ENCODE results near the gene UGT1A8.
"Not testable (repeated sequence)": the region's sequence is repeated elsewhere in the genome, so short reads cannot be mapped to it uniquely, and the experiment has no call there.

Gene UGT1A8

DNA sequence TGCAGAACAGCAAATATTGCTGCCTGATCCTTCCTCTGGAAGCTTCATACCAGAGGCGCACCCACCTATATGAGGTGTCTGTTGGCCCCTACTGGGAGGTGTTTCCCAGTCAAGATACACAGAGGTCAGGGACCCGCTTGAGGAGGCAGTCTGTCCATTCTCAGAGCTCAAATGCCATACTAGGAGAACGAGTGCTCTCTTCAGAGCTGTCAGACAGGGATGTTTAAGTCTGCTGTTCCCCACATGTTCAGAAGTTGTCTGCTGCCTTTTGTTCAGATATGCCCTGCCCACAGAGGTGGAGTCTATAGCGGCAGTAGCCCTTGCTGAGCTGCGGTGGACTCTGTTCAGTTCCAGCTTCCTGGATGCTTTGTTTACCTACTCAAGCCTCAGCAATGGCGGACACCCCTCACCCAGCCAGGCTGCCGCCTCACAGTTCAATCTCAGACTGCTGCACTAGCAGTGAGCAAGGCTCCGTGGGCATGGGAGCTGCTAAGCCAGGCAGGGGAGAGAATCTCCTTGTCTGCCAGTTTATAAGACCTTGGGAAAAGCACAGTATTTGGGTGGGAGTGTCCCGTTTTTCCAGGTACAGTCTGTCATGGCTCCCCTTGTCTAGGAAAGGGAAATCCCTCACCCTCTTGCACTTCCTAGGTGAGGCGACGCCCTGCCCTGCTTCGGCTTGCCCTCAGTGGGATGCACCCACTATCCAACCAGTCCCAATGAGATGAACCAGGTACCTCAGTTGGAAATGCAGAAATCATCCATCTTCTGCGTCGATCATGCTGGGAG lies 119.6 kb downstream of the UGT1A8 start:
- FAIRE-seq, result not testable (repeated sequence)

DNA sequence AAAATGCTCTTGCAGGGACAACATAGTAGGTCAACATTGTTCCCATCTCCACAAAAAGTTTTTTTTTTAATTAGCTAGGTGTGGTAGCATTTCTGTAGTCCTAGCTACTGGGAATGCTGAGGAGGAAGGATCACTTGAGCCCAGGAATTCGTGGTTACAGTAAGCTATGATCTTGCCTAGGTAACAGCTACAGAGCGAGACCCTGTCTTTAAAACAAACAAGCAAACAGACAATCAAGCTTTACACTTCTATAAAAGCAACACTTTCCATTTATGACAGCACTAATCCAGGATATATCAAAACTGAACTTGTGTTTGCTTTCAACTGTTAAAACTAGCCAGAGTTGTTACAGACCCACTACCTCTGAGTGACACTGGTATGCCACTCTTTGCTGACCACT lies 123.4 kb downstream of the UGT1A8 start:
- FAIRE-seq, result no peak

DNA sequence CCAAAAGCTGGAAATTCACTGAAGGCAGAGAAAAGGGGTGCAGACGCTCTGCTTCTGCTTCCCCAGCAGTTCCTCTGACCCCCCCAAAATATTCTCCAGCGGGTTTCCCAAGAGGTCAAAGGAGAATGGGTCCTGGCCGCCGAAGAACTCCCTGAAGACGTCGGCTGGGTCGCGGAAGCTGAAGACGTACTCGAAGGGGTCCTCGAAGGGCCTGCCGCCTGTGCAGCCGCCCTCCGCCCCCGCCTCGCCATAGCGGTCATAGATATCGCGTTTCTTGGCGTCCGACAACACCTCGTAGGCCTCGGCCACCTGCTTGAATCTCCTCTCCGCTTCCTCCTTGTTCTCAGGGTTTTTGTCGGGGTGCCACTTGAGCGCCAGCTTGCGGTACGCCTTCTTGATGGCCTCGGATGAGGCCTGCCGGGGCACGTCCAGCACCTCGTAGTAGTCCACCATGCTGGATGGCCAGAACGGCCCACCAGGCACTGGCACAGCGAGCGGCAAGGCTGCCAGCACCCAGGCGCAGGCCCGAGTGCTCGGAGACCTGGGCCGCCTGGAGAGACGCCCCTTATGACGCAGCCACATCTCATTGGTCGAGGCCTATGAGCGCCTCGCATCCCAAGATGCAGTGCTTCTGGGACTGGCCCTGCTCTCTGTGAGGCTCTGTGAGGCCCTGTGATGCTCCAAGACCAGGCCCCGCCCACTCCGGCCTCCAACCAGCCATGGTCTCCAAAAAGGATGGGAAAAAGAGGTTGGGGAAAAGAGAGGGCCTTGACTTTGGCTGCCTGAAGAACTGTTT lies 126.2 kb downstream of the UGT1A8 start:
- no peak for FAIRE-seq

DNA sequence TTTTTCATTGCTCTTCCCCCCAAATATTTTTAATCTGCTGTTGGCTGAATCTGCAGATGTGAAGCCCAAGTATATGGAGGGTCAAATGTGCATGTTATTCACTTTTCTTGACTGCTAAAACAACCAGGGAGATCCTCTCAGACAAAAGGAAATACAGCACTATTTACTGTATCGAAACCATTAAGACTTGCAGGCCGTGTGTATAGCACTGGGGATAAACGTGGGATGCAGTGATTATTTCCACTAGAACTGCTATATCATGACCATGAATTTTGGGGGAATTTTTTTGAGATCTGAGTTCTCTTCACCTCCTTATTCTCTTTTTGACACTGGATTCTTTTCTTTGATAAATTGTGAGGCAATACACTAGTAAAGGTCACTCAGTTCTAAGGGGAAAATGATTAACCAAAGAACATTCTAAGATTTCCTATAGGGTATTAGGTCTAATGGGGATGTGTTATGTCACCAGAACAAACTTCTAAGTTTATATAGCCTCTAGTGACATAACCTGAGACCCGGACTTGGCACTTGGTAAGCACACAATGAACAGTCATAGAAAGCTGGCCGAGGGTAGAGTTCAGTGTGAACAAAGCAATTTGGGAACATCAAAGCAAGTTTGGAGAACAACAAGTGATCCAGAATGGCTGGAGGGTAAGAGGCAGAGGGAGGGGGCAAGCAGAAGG lies 127.8 kb downstream of the UGT1A8 start:
- no peak for FAIRE-seq

DNA sequence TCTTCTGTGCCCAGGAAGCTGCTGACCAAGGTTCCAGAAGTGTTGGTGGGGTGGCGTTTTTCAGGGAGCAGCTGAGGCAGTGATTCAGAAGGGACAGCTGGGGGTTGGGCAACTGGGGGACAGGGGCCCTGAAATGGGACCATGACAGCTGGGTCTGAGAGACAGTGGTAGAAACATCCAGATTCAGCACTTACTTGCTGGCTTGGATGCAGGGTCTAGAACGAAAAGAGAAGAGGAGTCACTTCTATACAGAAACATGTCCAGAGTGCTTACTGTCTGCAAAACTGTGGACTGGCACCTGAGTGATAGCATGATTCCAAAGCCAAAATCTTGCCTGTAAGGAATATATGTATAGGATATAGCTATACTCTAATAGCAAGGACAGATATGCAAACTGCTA lies 128.4 kb downstream of the UGT1A8 start:
- FAIRE-seq, result not testable (repeated sequence)

DNA sequence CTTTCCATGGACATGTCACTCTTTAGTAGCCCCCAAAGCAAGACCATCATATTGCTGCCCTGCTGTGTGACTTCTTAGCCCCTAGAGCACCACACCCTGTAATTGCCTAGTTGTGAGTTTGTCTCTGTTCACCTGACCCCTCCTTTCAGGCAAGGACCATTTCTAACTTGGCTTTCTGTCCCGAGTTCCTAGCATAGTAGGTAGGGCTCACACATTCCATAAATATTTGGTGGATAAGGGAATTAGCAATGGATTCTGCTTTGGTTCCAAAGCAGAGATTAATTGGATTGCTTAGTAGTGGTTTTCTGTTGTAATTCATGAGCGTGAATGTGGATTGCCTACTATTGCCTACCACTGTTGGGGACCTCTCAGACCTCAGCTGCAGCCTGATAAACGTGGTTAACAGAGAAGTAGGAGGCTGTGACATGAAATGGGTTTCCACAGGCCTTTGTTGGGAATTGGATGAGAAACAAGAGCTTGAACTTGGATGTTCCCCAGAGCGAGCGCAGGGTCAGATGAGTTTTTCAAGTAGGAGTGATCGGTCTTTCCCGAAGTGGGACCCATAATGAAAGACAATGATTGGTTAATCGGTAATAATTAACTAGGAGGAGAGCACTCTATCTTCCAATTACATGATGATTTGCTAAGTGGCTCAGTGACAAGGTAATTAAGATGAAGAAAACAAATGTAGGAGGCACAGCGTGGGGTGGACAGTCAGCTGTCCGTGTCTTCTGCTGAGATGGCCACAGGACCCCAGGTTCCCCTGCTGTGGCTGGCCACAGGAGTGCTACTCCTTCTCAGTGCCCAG lies 129.2 kb downstream of the UGT1A8 start:
- no peak for FAIRE-seq

DNA sequence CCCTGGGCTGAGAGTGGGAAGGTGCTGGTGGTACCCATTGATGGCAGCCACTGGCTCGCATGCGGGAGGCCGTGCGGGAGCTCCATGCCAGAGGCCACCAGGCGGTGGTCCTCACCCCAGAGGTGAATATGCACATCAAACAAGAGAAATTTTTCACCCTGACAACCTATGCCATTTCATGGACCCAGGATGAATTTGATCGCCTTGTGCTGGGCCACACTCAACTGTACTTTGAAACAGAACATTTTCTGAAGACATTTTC lies 129.8 kb downstream of the UGT1A8 start:
- no peak for FAIRE-seq

DNA sequence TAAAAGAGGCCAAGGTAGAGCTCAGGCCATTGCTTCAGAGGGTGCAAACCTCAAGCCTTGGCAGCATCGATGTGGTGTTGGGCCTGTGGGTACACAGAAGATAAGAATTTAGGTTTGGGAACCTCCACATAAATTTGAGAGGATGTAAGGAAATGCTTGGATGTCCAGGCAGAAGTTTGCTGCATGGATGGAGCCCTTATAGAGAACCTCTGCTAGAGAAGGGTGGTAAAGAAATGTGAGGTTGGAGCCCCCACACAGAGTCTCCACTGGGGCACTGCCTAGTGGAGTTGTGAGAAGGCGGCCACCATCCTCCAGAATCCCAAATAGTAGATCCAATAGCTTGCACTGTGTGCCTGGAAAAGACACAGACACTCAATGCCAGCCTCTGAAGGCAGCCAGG lies 133.3 kb downstream of the UGT1A8 start:
- not testable (repeated sequence) for FAIRE-seq

DNA sequence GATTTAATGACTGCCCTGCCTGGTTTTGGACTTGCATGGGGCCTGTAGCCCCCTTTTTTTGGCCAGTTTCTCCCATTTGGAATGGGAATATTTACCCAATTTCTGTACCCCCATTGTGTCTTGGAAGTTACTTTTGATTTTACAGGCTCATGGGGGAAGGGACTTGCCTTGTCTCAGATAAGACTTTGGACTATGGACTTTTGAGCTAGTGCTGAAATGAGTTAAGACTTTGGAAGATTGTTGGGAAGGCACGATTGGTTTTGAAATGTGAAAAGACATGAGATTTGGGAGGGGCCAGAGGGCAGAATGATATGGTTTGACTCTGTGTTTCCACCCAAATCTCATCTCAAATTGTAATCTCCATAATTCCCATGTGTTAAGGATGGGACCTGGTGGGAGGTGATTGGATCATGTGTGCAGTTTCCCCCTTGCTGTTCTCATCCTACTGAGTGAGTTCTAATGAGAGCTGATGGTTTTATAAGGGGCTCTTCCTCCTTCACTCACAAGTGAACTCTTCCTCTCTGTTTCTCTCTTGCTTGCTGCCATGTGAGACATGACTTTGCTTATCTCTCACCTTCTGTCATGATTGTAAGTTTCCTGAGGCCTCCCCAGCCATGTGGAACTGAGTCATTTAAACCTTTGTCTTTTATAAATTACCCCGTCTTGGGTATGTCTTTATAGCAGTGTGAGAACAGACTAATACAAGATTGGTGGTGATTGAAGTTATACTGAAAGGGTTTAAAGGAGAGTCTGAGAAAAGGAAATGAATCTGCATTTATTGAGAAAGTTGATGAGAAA lies 134.0 kb downstream of the UGT1A8 start:
- FAIRE-seq, result not testable (repeated sequence)

DNA sequence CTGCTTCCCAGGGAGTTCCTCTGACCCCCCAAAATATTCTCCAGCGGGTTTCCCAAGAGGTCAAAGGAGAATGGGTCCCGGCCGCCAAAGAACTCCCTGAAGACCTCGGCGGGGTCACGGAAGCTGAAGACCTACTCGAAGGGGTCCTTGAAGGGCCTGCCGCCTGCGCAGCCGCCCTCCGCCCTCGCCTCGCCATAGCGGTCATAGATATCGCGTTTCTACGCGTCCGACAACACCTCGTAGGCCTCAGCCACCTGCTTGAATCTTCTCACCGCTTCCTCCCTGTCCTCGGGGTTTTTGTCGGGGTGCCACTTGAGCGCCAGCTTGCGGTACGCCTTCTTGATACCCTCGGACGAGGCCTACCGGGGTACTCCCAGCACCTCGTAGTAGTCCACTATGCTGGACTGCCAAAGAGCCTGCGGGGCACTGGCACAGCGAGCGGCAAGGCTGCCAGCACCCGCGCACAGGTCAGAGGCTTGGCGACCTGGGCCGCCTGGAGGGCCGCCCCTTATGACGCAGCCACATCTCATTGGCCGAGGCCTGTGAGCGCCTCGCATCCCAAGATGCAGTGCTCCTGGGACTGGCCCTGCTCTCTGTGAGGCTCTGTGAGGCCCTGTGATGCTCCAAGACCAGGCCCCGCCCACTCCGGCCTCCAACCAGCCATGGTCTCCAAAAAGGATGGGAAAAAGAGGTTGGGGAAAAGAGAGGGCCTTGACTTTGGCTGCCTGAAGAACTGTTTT lies 137.6 kb downstream of the UGT1A8 start:
- FAIRE-seq, result no peak

DNA sequence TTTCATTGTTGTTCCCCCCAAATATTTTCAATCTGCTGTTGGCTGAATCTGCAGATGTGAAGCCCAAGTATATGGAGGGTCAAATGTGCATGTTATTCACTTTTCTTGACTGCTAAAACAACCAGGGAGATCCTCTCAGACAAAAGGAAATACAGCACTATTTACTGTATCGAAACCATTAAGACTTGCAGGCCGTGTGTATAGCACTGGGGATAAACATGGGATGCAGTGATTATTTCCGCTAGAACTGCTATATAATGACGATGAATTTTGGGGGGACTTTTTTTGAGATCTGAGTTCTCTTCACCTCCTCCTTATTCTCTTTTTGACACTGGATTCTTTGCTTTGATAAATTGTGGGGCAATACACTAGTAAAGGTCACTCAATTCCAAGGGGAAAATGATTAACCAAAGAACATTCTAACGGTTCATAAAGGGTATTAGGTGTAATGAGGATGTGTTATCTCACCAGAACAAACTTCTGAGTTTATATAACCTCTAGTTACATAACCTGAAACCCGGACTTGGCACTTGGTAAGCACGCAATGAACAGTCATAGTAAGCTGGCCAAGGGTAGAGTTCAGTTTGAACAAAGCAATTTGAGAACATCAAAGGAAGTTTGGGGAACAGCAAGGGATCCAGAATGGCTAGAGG lies 139.1 kb downstream of the UGT1A8 start:
- FAIRE-seq, result no peak

DNA sequence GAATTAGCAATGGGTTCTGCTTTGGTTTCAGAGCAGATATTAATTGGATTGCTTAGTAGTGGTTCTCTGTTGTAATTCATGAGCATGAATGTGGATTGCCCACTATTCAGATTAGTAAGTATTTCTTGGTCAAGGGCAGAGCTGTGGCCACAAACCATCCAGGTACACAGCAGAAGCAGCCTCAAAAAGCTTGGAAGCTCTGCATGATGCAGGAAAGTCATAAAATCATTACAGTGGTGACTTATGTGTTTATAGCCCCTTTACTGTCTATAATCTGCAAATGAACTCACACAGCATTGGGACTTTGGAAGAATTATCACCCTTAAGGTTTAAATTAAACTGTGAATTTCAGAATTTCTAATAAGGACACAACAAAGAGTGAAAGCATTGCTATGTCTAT lies 140.7 kb downstream of the UGT1A8 start:
- no peak for FAIRE-seq

DNA sequence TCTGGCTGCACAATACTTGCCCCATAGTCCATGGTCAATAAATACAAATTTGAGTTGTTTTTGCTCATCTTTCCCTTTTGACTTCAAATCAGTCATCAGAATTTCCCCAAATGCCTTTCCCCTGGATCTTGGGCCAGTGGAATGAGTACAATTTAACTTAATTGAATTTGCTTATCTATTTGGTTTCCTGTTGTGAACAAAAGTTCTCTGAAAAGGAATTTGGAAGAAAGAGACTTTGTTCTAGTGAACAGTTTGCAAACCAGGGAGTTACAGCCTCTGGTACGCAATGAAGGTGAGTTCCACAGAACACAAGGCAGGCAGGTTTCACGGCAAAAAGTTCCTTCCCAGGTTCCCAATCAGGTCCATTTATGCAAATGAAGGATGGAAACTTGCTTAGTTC lies 141.4 kb downstream of the UGT1A8 start:
- no peak for FAIRE-seq

DNA sequence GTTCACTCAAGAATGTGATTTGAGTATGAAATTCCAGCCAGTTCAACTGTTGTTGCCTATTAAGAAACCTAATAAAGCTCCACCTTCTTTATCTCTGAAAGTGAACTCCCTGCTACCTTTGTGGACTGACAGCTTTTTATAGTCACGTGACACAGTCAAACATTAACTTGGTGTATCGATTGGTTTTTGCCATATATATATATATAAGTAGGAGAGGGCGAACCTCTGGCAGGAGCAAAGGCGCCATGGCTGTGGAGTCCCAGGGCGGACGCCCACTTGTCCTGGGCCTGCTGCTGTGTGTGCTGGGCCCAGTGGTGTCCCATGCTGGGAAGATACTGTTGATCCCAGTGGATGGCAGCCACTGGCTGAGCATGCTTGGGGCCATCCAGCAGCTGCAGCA lies 142.6 kb downstream of the UGT1A8 start, which contains the start of gene UGT1A1:
Gene UGT1A1, plus strand, starts transcription at position 228 of the 400 bp plus-strand sequence. Its CDS starts 18 bp downstream, at position 246.
- no peak for FAIRE-seq

DNA sequence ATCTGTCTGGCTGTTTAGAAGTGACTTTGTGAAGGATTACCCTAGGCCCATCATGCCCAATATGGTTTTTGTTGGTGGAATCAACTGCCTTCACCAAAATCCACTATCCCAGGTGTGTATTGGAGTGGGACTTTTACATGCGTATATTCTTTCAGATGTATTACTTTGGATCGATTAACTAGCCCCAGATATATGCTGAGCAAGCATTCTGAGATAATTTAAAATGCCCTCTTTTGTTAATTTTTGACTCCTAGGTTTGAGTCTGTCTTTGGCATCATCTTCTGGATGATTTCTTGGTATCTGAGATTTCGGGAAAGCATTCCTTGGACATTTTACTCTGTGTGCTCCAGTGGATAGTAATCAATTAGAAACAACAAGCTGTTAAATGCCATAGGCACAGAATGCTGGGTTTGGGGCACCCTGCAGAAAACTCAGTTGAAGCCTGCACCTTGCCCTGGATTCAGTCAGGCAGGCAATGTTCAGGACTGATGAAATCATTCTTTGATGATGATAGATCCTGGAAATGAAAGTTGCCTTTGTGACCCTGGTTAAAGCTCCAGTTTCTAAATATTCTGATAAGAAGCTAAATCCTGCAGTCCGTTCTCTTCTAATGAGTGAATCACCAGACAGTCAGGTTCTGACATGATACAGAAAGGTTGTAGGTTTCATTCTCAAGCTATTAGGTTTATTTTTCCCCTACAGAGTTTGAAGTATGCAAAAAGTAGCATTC lies 143.8 kb downstream of the UGT1A8 start:
- FAIRE-seq, result no peak

DNA sequence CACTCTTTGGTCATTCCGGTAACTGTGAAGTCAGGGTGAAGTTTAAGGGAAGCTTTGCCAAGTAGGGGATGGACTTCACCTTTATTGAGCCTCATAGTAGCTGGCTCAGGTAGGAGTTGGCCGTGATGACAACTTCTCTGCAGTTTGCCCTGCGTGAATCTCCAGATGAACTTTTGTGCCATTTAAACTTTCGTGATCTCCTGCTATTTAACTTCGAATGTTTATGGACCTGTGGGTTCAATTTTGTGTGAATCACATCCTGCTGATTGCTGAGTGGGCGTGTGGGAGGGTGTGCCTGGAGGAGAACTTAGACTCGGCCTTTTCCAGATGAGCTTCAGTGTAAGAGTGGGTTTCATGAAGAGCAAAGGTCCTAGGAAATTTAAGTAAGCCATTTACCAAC lies 146.8 kb downstream of the UGT1A8 start:
- no peak for FAIRE-seq

DNA sequence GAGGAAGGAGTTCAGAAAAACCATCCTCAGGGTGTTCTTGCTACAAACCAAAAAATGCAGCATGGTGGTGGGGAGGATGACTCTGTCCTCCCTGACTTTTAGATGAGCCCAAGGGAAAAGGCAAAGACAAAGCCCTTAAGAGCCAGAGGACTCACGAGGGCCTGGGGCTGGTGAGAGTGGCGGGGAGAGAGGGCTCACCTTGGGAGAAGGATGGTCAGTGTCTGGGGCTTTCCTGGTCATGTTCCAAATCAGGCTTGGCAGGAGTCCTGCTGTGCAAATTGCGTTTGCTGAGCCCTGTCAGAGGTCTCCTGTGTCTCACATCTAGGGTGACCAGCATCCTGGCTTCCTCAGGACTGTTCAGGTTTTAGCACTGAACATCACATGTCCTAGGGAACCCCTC lies 147.3 kb downstream of the UGT1A8 start:
- FAIRE-seq, result no peak

DNA sequence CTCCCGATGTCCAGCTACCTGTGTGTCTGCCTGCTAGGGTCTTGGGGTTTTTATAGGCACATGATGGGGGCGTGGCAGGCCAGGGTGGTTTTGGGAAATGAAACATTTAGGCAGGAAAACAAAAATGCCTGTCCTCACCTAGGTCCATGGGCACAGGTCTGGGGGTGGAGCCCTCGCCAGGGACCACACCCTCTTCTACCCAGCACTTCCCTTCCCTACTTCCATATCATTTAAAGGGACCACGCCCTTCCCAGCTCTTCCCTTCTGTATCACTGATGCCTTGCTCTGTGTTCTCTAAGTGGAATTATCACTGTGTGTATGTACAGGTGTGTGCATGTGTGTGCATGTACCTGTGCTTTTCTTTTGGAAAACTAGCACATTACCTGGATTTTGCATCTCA lies 149.0 kb downstream of the UGT1A8 start:
- no peak for FAIRE-seq

DNA sequence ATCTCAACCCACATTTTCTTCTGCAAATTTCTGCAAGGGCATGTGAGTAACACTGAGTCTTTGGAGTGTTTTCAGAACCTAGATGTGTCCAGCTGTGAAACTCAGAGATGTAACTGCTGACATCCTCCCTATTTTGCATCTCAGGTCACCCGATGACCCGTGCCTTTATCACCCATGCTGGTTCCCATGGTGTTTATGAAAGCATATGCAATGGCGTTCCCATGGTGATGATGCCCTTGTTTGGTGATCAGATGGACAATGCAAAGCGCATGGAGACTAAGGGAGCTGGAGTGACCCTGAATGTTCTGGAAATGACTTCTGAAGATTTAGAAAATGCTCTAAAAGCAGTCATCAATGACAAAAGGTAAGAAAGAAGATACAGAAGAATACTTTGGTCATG lies 150.6 kb downstream of the UGT1A8 start:
- no peak for FAIRE-seq

DNA sequence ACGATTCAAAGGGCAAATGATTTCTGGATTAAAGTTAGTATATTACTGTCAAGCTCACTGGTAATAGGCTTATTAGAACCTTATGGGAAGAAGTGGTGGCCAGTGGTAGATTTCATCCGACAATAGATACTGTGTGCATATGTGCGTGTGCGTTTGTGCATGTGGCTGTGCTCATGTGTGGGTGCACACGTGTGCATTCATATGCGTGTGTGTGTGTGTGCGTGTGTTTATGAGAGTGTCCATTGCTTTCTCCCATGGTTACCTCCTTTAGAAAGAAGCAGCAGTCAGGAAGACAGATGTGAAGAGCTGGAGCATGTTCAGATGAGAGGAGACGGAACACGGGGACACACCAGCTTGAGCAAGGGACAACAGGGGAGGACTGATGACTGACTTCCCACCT lies 151.8 kb downstream of the UGT1A8 start:
- no peak for FAIRE-seq

Measured in endometrium (tissue), 2 donors.